ENCODE data around the gene ST7.
"Not testable (repeated sequence)": the region's sequence is repeated elsewhere in the genome, so short reads cannot be mapped to it uniquely, and the experiment has no call there.

The ST7 gene

GRCh38 chr7:117009705-117010361 is 56.5 kb downstream of the ST7 start:
- DNase-seq (ENCODE audit: low read depth in 2 of 2): no peak

DNA sequence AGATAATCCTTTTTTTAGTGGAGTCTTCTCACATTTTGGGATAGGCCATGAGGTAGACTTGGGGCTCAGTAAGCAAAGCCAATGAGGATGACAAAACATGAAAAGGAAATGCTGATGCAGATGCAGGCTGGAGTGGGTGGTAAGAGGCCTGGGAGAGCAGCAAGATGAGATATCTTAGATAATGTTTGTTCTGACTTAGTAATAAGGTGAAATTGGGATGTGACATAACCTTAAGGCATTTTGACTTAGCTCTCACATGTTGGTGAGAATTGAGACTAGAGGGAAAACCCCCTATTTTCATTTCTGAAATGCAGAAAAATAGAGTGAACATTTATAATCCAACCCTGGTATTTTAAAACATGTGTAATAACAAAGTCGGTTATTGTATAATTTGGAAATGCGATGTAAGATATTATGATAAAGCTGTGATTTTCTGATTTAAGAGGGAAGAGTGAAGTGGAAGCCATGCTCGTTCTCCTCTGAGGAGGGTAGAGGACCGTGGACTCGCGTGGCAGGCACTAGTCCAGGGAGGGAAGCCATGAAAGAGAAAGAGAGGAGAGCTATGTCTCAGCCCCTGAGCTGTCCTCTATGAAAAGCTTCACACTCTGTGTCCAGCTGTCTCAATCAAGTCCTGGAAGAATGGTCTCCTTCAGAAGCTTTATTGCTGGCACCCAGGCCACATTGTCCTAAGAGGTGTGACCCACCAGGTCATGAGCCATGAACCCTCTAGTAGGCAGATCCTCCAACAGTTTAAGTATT is 57.3 kb downstream of the ST7 start:
- DNase-seq (ENCODE audit: low read depth in 2 of 2): no peak

DNA sequence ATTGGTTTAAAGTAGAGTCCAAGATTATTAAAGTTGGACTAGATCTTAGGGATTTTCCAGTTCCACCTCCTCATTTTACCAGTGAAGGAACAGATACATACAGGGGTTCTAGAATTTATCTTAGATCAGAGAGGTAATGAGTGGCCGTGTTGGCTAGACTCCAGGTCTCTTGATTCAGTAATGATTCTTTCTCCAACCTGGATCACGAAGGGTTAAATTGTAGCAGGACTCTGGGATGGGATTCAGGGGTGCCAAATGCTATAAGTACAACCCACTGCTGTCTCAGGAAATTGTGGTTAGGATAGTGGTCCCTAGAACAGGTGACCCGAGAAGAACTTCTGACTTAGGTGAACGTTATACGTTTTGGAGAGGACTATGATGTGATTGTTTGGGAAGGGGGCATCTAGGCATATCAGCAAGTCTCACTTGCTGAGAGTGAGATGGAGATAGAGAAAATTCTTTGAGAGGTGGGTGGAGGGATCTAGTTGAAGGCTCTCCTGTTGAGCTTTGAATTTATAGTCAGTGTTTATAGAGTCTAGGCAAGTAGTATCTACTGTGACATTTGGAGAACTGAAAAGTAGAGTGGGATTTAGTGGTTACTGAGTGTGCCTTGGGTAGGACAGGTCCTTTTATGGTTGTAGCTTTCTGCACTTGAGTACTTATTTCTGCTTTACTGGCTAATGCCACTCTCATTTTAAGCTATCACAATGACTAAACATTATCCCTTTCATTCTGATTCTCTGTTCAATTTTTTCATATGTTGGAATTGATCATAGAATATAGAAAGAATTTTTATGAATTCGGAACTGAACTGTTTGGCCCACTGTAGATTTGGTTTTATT is 58.3 kb downstream of the ST7 start:
- no peak for DNase-seq (ENCODE audit: low read depth in 2 of 2)

GRCh38 chr7:117012284-117012683 is 59.0 kb downstream of the ST7 start:
- no peak for DNase-seq (ENCODE audit: low read depth in 2 of 2)

GRCh38 chr7:117012696-117013095 is 59.4 kb downstream of the ST7 start:
- DNase-seq (ENCODE audit: low read depth in 2 of 2): no peak

GRCh38 chr7:117014099-117014656 is 60.9 kb downstream of the ST7 start:
- no peak for DNase-seq (ENCODE audit: low read depth in 2 of 2)

- no peak for DNase-seq (ENCODE audit: low read depth in 2 of 2)
These were observed 61.4 kb downstream of the ST7 start for GRCh38 chr7:117014673-117015133.

- no peak for DNase-seq (ENCODE audit: low read depth in 2 of 2)
These were observed 62.2 kb downstream of the ST7 start for GRCh38 chr7:117015258-117016184.

GRCh38 chr7:117017017-117017451 is 63.7 kb downstream of the ST7 start:
- no peak for DNase-seq (ENCODE audit: low read depth in 2 of 2)

DNA sequence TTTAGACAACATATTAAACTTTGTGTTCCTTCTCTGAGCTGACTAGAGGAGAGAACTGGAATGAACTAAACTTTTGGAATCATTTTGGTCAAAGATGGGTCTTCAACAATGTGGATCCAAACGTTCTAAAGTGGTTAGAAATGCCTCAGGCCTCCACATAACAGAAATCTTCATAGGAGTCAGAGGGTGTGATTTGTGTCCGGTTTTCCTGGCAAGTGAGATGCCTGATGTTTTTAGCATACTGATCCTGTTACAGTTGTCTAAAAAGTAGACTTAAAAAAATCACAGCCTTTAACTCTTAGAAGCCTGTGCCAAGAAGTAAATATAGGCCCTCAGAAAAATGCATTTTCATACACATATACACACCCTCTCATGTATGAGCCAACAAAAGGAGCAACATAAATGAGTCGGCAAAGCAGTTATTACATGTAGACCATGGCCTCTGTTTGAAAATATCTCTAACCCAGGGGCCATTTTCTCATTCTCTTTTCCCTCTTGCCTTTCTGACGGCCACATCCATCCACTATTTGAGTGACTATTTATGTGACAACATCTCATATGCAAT is 64.5 kb downstream of the ST7 start:
- no peak for DNase-seq (ENCODE audit: low read depth in 2 of 2)

- DNase-seq (ENCODE audit: low read depth in 2 of 2): no peak
These were observed 65.4 kb downstream of the ST7 start for GRCh38 chr7:117018713-117019112.

DNA sequence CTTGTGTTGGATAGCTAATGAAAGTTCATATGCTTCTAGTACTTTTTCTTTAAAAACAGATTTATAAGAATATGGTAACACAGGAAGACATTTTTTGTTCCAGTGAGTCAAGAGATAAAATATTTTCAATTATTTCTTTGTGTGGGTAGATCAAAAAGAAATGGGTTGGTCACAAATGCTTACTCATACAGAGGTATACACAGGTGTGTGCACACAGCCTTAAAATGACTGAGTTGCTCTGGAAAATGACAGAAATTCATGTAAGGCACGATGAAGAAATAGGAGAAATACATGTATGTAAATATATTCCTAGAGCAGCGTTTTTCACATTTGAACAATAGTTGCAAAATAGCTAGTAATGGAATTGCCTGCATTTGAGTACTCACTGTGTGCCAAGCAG is 66.0 kb downstream of the ST7 start:
- DNase-seq (ENCODE audit: low read depth in 2 of 2): no peak

DNA sequence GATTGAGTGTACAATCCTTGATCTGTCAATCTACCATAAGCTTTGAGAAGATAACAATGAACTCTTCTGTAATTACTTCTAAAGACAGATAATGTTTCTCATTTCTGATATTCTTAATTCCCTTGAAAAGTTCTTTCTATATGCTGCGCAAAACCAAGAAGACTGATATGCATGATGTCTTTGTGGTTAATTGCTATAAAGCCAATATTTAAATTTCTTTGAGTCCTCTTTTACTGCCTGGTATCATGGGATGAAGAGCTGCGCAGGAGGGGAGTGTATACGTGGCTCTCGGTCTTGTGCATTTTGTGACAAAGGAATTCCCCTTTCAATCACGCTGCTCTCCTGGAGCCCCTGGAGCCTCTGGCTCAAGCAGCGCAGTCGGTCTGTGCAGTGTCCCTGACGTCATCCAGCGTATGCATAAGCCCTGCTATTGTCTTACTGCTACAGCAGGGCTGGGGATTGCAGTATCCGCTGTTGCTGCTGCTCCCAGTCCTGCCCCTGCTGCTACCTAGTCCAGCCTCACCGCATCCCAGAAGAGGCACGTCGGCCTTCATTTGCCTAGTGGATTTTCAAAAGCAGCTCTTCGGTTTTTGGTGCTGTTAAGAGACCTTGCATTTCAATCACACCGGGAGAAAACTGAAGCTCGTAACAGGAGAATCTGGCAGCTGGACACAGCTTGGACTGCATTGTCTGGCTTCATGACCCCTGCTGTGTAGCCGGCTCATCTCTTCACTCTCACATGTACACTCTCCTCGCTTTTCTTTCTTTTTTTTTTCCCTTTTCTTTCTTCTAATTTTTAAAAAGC is 66.7 kb downstream of the ST7 start:
- DNase-seq (ENCODE audit: low read depth in 2 of 2): no peak

DNA sequence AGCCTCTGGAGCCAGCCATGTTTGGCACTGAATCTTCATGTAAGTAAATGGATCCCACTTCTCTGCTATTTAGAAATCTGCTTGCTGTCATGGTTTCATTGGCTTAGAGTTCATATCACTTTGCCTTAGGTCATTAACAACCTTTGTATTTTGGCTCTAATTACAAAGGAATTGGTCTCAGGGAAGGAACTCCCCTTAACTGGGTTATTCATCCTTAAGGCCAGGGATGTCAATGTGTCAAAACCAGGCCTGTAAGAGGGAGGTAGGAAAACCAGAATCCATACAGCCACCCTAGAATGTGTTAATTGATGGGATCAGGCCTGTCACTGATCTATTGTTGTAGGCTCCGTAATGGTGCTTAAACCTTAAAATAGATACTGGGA is 67.3 kb downstream of the ST7 start:
- DNase-seq (ENCODE audit: low read depth in 2 of 2): no peak

GRCh38 chr7:117021366-117021765 is 68.1 kb downstream of the ST7 start:
- DNase-seq (ENCODE audit: low read depth in 2 of 2): no peak

DNA sequence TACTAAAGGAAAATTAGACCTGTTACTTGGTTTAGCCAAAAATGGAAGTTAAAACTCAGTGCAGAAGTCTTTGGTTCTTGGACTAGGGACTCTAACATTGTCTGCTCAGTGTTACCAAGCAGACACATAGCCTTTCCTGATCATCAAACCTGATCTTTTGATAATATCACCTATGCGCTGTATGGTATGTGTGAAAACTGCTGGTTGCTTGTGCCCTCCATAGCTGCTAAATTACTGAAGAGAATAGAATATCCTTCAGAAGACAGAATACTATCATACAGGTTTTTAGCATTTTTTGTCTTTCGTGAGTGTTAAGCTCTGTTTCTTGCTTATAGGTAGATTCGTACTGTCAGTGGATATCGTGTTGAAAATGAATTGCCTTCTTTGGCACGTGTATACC is 68.7 kb downstream of the ST7 start:
- DNase-seq (ENCODE audit: low read depth in 2 of 2): no peak

- DNase-seq (ENCODE audit: low read depth in 2 of 2): no peak
These were observed 70.1 kb downstream of the ST7 start for GRCh38 chr7:117023325-117023854.

DNA sequence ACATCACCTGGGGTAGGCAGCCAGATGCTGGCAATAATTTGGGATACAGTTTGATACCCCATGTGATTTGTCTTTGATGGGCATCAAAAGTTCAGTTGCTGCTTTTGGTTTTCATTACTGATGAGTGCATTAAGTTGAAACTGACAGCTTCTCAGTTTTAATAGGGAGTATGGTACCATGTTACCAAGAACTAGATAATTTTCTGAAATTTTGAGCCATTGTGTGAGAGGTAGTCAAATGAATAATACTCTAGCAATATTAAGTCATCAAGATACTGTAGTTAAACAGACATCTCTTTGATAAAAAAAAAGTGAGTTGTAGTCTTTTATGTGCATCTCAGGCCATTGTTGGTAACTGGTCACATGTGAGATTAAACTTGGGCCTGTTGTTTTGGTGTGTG is 71.5 kb downstream of the ST7 start:
- DNase-seq (ENCODE audit: low read depth in 2 of 2): no peak

- no peak for DNase-seq (ENCODE audit: low read depth in 2 of 2)
These were observed 72.6 kb downstream of the ST7 start for GRCh38 chr7:117025891-117026290.

DNA sequence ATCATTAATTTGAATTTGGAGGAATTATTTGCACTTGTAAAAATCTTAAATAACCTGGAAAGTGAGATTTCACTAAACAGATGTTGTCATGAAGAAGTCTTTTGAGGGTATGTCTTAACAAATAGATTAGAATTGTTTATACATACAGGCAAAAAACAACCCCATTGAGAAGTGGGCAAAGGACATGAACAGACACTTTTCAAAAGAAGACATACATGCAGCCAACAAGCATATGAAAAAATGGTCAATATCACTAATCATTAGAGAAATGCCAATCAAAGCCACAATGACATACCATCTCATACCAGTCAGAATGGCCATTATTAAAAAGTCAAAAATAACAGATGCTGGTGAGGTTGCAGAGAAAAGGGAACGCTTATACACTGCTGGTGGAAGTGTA is 77.0 kb downstream of the ST7 start:
- DNase-seq (ENCODE audit: low read depth in 2 of 2): not testable (repeated sequence)
